NB4 (cell line): ENCODE data around the gene ALKBH6.
A peak's percentile ranks its signal among the peaks of the same experiment; 100 is the strongest.

ENCODE experiments used
- MYC ChIP-seq: IDR thresholded peaks from 2 replicates; pipeline ENCODE4 v1.6.1; 2011; ENCODE audit warnings: low read depth, low read length
- POLR2A ChIP-seq: IDR thresholded peaks from 2 replicates; pipeline ENCODE4 v1.6.1; 2011; ENCODE audit warnings: mild to moderate bottlenecking; ENCODE audit not compliant: insufficient read length; ENCODE audit errors: extremely low read depth
- TF ChIP-seq, protein P1 (sequence below): IDR thresholded peaks from 2 replicates; pipeline ENCODE4 v1.6.1; 2011; ENCODE audit warnings: low read depth, low read length
- TF ChIP-seq, protein P2 (sequence below): IDR thresholded peaks from one replicate; pipeline ENCODE4 v1.5.1; 2012; ENCODE audit warnings: low read depth, low read length

DNA sequence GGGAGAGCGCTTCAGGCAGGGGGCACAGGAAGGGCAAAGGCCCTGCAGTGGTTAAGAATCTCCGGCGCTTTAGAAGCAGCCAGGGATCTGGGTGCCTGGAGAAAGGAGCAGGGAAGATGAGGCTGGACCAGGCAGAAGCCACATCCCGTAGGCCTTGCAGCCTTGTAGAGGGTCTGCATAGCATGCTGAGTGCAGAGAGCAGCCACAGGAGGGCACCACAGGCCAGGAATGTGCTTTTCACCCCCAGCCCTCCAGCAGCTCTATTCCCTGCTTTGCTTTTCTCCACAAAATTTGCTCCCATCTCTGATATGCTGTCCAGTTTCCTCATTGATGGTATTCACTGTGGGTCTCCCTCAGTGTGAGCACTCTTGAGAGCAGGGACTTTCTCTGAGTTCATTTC lies 46.4 kb upstream of the ALKBH6 start:
- TF ChIP-seq, protein P1, sequence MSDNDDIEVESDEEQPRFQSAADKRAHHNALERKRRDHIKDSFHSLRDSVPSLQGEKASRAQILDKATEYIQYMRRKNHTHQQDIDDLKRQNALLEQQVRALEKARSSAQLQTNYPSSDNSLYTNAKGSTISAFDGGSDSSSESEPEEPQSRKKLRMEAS: no peak
- TF ChIP-seq, protein P2, sequence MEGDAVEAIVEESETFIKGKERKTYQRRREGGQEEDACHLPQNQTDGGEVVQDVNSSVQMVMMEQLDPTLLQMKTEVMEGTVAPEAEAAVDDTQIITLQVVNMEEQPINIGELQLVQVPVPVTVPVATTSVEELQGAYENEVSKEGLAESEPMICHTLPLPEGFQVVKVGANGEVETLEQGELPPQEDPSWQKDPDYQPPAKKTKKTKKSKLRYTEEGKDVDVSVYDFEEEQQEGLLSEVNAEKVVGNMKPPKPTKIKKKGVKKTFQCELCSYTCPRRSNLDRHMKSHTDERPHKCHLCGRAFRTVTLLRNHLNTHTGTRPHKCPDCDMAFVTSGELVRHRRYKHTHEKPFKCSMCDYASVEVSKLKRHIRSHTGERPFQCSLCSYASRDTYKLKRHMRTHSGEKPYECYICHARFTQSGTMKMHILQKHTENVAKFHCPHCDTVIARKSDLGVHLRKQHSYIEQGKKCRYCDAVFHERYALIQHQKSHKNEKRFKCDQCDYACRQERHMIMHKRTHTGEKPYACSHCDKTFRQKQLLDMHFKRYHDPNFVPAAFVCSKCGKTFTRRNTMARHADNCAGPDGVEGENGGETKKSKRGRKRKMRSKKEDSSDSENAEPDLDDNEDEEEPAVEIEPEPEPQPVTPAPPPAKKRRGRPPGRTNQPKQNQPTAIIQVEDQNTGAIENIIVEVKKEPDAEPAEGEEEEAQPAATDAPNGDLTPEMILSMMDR: peak; percentile 38
- no peak for TF ChIP-seq POLR2A
- no peak for TF ChIP-seq MYC
